Astrocyte (in vitro differentiated cells and primary cell): Measurements from ENCODE around the gene SRM. TPM values are rescaled to one million over a fixed set of nuclear protein-coding genes. Genes with fewer than 3 reads are reported as not detected.

Experiments
- DNase-seq: peaks from one replicate; pipeline ENCODE4 v3.0.0-alpha.2; 2010; ENCODE audit warnings: low read depth
- FAIRE-seq: peaks from 2 replicates; lab custom pipeline; 2011; peaks lifted over from hg19 to GRCh38; lab: Jason Lieb, UNC
- H2AFZ ChIP-seq: 2 replicates; pipeline ENCODE4 v1.6.0; 2012; ENCODE audit warnings: low read depth, low read length, inconsistent platforms
- H3K27ac ChIP-seq: 2 replicates; pipeline ENCODE4 v1.5.1; 2011; ENCODE audit warnings: low read depth, low read length, inconsistent platforms
- H3K27me3 ChIP-seq: 2 replicates; pipeline ENCODE4 v1.6.0; 2011; ENCODE audit warnings: low read length, inconsistent platforms; ENCODE audit not compliant: insufficient read depth
- H3K36me3 ChIP-seq: 2 replicates; pipeline ENCODE4 v1.5.1; 2011; ENCODE audit warnings: low read length, inconsistent platforms; ENCODE audit not compliant: insufficient read depth
- H3K4me1 ChIP-seq: 2 replicates; pipeline ENCODE4 v1.5.1; 2011; ENCODE audit warnings: low read length, inconsistent platforms; ENCODE audit not compliant: insufficient read depth
- H3K4me2 ChIP-seq: 2 replicates; pipeline ENCODE4 v1.6.0; 2012; ENCODE audit warnings: low read length, inconsistent platforms
- H3K4me3 ChIP-seq: 2 replicates; pipeline ENCODE4 v1.5.1; 2011; ENCODE audit warnings: low read depth, mild to moderate bottlenecking, low read length, inconsistent platforms; ENCODE audit not compliant: insufficient read depth
- H3K79me2 ChIP-seq: 2 replicates; pipeline ENCODE4 v1.6.0; 2012; ENCODE audit warnings: mild to moderate bottlenecking, low read length, inconsistent platforms; ENCODE audit not compliant: insufficient read depth
- H3K9ac ChIP-seq: 2 replicates; pipeline ENCODE4 v1.6.0; 2012; ENCODE audit warnings: mild to moderate bottlenecking, low read length, inconsistent platforms
- H3K9me3 ChIP-seq: 2 replicates; pipeline ENCODE4 v1.5.1; 2012; ENCODE audit warnings: low read depth, mild to moderate bottlenecking, low read length, inconsistent platforms; ENCODE audit not compliant: insufficient read depth
- H4K20me1 ChIP-seq: 2 replicates; pipeline ENCODE4 v1.6.0; 2012; ENCODE audit warnings: low read length, inconsistent platforms; ENCODE audit not compliant: insufficient read depth
- H3K27ac Mint-ChIP-seq: one replicate; pipeline ENCODE4 v1.8.0; 2021; ENCODE audit warnings: mild to moderate bottlenecking, mixed read lengths; ENCODE audit not compliant: unreplicated experiment
- H3K27me3 Mint-ChIP-seq: one replicate; pipeline ENCODE4 v1.8.0; 2021; ENCODE audit warnings: low read depth, mixed read lengths; ENCODE audit not compliant: unreplicated experiment
- H3K36me3 Mint-ChIP-seq: one replicate; pipeline ENCODE4 v1.8.0; 2021; ENCODE audit warnings: low read depth, mixed read lengths; ENCODE audit not compliant: unreplicated experiment
- H3K4me1 Mint-ChIP-seq: one replicate; pipeline ENCODE4 v1.8.0; 2021; ENCODE audit warnings: low read depth, mixed read lengths; ENCODE audit not compliant: unreplicated experiment
- H3K4me3 Mint-ChIP-seq: one replicate; pipeline ENCODE4 v1.8.0; 2021; ENCODE audit warnings: mild to moderate bottlenecking, moderate library complexity, mixed read lengths; ENCODE audit not compliant: unreplicated experiment
- H3K9me3 Mint-ChIP-seq: one replicate; pipeline ENCODE4 v1.8.0; 2021; ENCODE audit warnings: mild to moderate bottlenecking, mixed read lengths; ENCODE audit not compliant: unreplicated experiment
- CTCF ChIP-seq: IDR thresholded peaks from 2 replicates; pipeline ENCODE4 v1.5.1; 2011; ENCODE audit warnings: low read depth, mild to moderate bottlenecking, inconsistent platforms, low read length, moderate library complexity; ENCODE audit not compliant: insufficient read depth
- EZH2 ChIP-seq: IDR thresholded peaks from 2 replicates; pipeline ENCODE4 v1.6.1; 2012; ENCODE audit warnings: mild to moderate bottlenecking, low read length, inconsistent platforms; ENCODE audit not compliant: insufficient read depth
- total RNA-seq: library from RNA; stranded (reverse); gene quantifications from 2 replicates; pipeline ENCODE4 v1.2.1, GENCODE V29; 2021

SRM gene
- total RNA-seq, 1 donor from 2014 or later, result 225 TPM

- Mint-ChIP-seq H3K27me3 (no peaks in the 10 kb centered on the region), H3K9me3 (no peaks in the 10 kb centered on the region), H3K27ac (peak overlapping the region; percentile 77), H3K4me3 (peak overlapping the region; percentile 92), H3K36me3 (peaks cover 7% of the 10 kb centered on the region), H3K4me1 (peaks cover 16% of the 10 kb centered on the region)
- Histone ChIP-seq H4K20me1 (peaks cover 41% of the 10 kb centered on the region), H3K4me1 (peaks cover 14% of the 10 kb centered on the region), H3K9ac (peak overlapping the region; percentile 86), H2AFZ (peak overlapping the region; percentile 47), H3K4me2 (peak overlapping the region; percentile 94), H3K27me3 (no peaks in the 10 kb centered on the region), H3K4me3 (peak overlapping the region; percentile 91), H3K9me3 (no peaks in the 10 kb centered on the region), H3K36me3 (peaks cover 10% of the 10 kb centered on the region), H3K79me2 (peaks cover 35% of the 10 kb centered on the region), H3K27ac (peak overlapping the region; percentile 49)
- FAIRE-seq, result no peak
- TF ChIP-seq EZH2 (no peak), CTCF (no peak)
- no peak for DNase-seq
Measured at GRCh38 chr1:11059155-11059967, 457 bp downstream of the SRM start.

GRCh38 chr1:11058595-11059154 is 1.1 kb downstream of the SRM start:
- Histone ChIP-seq H3K27ac (peak overlapping the region; percentile 49), H3K9me3 (no peaks in the 10 kb centered on the region), H2AFZ (no peak overlapping the region), H3K4me1 (peaks cover 14% of the 10 kb centered on the region), H3K9ac (peak overlapping the region; percentile 86), H3K36me3 (peaks cover 10% of the 10 kb centered on the region), H3K27me3 (no peaks in the 10 kb centered on the region), H3K79me2 (peaks cover 35% of the 10 kb centered on the region), H3K4me3 (peak overlapping the region; percentile 91), H4K20me1 (peaks cover 47% of the 10 kb centered on the region), H3K4me2 (peak overlapping the region; percentile 94)
- H3K4me1 Mint-ChIP-seq, result peaks cover 16% of the 10 kb centered on the region
- FAIRE-seq, result no peak
- H3K4me3 Mint-ChIP-seq, result peak overlapping the region; percentile 92
- H3K36me3 Mint-ChIP-seq, result peaks cover 5% of the 10 kb centered on the region
- H3K9me3 Mint-ChIP-seq, result no peaks in the 10 kb centered on the region
- H3K27me3 Mint-ChIP-seq, result no peaks in the 10 kb centered on the region
- no peak for DNase-seq
- TF ChIP-seq CTCF (no peak), EZH2 (no peak)
- H3K27ac Mint-ChIP-seq, result peak overlapping the region; percentile 77
